GM23248 (cell line): Measurements from ENCODE around the gene SPAG4. TPM values are rescaled to one million over a fixed set of nuclear protein-coding genes. Genes with fewer than 3 reads are reported as not detected.

ENCODE experiments used
- DNase-seq: peaks from one replicate; pipeline ENCODE4 v3.0.0-alpha.2; 2015
- H2AFZ ChIP-seq: fragments of 200-600 bp; sonication (generic); 2 replicates; pipeline ENCODE4 v1.6.1; 2016; ENCODE audit warnings: antibody characterized with exemption
- H3F3A ChIP-seq: fragments of 200-600 bp; sonication (generic); 2 replicates; pipeline ENCODE4 v1.6.1; 2016; ENCODE audit warnings: mild to moderate bottlenecking, antibody characterized with exemption, mixed run types; ENCODE audit not compliant: insufficient read depth
- H3K27ac ChIP-seq: fragments of 200-600 bp; sonication (generic); 2 replicates; pipeline ENCODE4 v1.5.1; 2016; ENCODE audit warnings: mild to moderate bottlenecking
- H3K27me3 ChIP-seq: fragments of 200-600 bp; sonication (generic); replicated peaks from 2 replicates; pipeline ENCODE4 v1.6.1; 2016; ENCODE audit warnings: mild to moderate bottlenecking; ENCODE audit not compliant: insufficient read depth
- H3K36me3 ChIP-seq: fragments of 200-600 bp; sonication (generic); 2 replicates; pipeline ENCODE4 v1.6.1; 2016; ENCODE audit warnings: low read depth, mild to moderate bottlenecking
- H3K4me1 ChIP-seq: fragments of 200-600 bp; sonication (generic); 2 replicates; pipeline ENCODE4 v1.6.1; 2016; ENCODE audit warnings: mild to moderate bottlenecking; ENCODE audit not compliant: insufficient read depth
- H3K4me2 ChIP-seq: fragments of 200-600 bp; sonication (generic); one replicate; pipeline ENCODE4 v1.6.1; 2016; ENCODE audit warnings: mild to moderate bottlenecking; ENCODE audit not compliant: unreplicated experiment
- H3K4me3 ChIP-seq: fragments of 200-600 bp; sonication (generic); 2 replicates; pipeline ENCODE4 v1.5.1; 2016; ENCODE audit warnings: mild to moderate bottlenecking
- H3K79me2 ChIP-seq: fragments of 200-600 bp; sonication (generic); 2 replicates; pipeline ENCODE4 v1.6.1; 2016; ENCODE audit warnings: mild to moderate bottlenecking; ENCODE audit not compliant: insufficient read depth
- H3K9ac ChIP-seq: fragments of 200-600 bp; sonication (generic); 2 replicates; pipeline ENCODE4 v1.6.1; 2016; ENCODE audit warnings: mild to moderate bottlenecking
- H3K9me2 ChIP-seq: fragments of 200-600 bp; sonication (generic); 2 replicates; pipeline ENCODE4 v1.6.1; 2016; ENCODE audit warnings: mixed run types, mild to moderate bottlenecking, moderate library complexity; ENCODE audit not compliant: insufficient read depth
- H3K9me3 ChIP-seq: fragments of 200-600 bp; sonication (generic); one replicate; pipeline ENCODE4 v1.6.1; 2017; ENCODE audit warnings: low read depth
- H4K20me1 ChIP-seq: fragments of 200-600 bp; sonication (generic); 2 replicates; pipeline ENCODE4 v1.6.0; 2016; ENCODE audit not compliant: insufficient read depth
- EZH2 ChIP-seq: fragments of 200-600 bp; sonication (generic); IDR thresholded peaks from 2 replicates; pipeline ENCODE4 v1.6.1; 2018; ENCODE audit warnings: antibody characterized with exemption, mild to moderate bottlenecking; ENCODE audit not compliant: insufficient read depth, poor library complexity, severe bottlenecking
- EZH2phosphoT487 ChIP-seq: fragments of 200-600 bp; sonication (generic); IDR thresholded peaks from 2 replicates; pipeline ENCODE4 v1.6.1; 2018; ENCODE audit warnings: antibody characterized with exemption, moderate library complexity, mild to moderate bottlenecking, low read depth; ENCODE audit not compliant: insufficient read depth
- WGBS, 2 experiments: methylation state at CpG; one replicate each; pipeline ENCODE4 v1.1.6; 2015 to 2017; ENCODE audit warnings: low lambda C conversion rate in 2 of 2, low coverage in 1 of 2; ENCODE audit errors: missing lambda C conversion rate in 2 of 2; 5-methylcytosine and 5-hydroxymethylcytosine counted together
- in situ Hi-C: fragments of 300-500 bp; cut with MboI; formaldehyde crosslinking; loops from 2 replicates; pipeline ENCODE4 v1.15.0; 2020
- polyA plus RNA-seq: library from polyadenylated mRNA; unstranded; fragments of >200 nt; fragmentation: Nextera tagmentation; extraction: Ambion mirVana; gene quantifications from 2 replicates; pipeline ENCODE4 v1.2.1, GENCODE V29; 2016
- total RNA-seq: library from RNA; depleted of rRNA; stranded (reverse); fragments of >200 nt; shearing (Covaris generic); gene quantifications from 2 replicates; pipeline ENCODE4 v1.2.3, GENCODE V29; 2014

Gene SPAG4
- total and polyA plus RNA-seq, 2 experiments from 2014 or later = 14.2 to 17.3 TPM

GRCh38 chr20:35657271-35657670, 41.6 kb downstream of the SPAG4 start:
- Histone ChIP-seq H3K9me2 (no peaks in the 10 kb centered on the region), H3K27me3 (no peaks in the 10 kb centered on the region), H3K9ac (no peak overlapping the region), H3F3A (peaks cover 20% of the 10 kb centered on the region), H3K9me3 (no peaks in the 10 kb centered on the region), H4K20me1 (peaks cover 54% of the 10 kb centered on the region), H3K4me1 (peaks cover 27% of the 10 kb centered on the region), H2AFZ (no peak overlapping the region), H3K36me3 (peaks cover 26% of the 10 kb centered on the region), H3K27ac (no peak overlapping the region), H3K4me2 (peak overlapping the region; percentile 19), H3K4me3 (no peak overlapping the region), H3K79me2 (peaks cover 100% of the 10 kb centered on the region)
- 18 to 22% methylated on average over 1 of the region's 1 CpG for WGBS, 2 experiments
- in situ Hi-C loops = no loop called here
- no peak for DNase-seq
- no peak for TF ChIP-seq EZH2
- TF ChIP-seq EZH2phosphoT487 = no peak

- DNase-seq = no peak
- Histone ChIP-seq H3F3A (peaks cover 32% of the 10 kb centered on the region), H3K9me2 (no peaks in the 10 kb centered on the region), H4K20me1 (peaks cover 64% of the 10 kb centered on the region), H3K4me2 (peak overlapping the region; percentile 94), H3K36me3 (peaks cover 11% of the 10 kb centered on the region; the same call in 1 of the 2 replicates), H3K4me1 (peaks cover 36% of the 10 kb centered on the region), H3K27me3 (no peaks in the 10 kb centered on the region), H3K4me3 (peak overlapping the region; percentile 80; the same call in 1 of the 2 replicates), H2AFZ (no peak overlapping the region), H3K9ac (no peak overlapping the region), H3K27ac (peak overlapping the region; percentile 28; the same call in 1 of the 2 replicates), H3K79me2 (peaks cover 98% of the 10 kb centered on the region), H3K9me3 (no peaks in the 10 kb centered on the region)
- TF ChIP-seq EZH2phosphoT487 (no peak), EZH2 (no peak)
- 92 to 94% methylated on average over 10 of the region's 10 CpGs for WGBS, 2 experiments
- in situ Hi-C loops = no loop called here
Measured at GRCh38 chr20:35660122-35660937, 44.7 kb downstream of the SPAG4 start.

DNA sequence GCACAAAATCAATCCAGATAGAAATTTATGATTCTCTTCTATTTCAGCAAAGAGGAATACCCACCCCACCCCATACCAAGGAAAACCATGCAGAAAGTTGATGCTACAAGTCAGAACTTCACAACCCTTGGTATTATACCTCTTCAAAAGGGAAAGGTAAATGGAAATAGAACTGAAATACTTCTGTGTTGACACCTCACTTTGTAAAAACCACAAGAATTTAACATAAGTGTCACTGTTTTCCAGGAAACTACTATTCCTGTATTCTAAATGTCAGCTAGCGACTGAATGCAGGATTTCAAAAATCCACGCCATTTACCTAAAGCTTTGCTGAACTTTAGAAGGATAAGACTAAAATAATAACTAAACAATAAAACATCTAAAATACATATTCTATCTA, 45.4 kb downstream of the SPAG4 start:
- Histone ChIP-seq H3K4me3 (peak overlapping the region; percentile 80), H3K4me2 (peak overlapping the region; percentile 94), H3F3A (peaks cover 32% of the 10 kb centered on the region), H4K20me1 (peaks cover 61% of the 10 kb centered on the region), H3K9ac (peak overlapping the region; percentile 96), H3K4me1 (peaks cover 36% of the 10 kb centered on the region), H3K9me3 (no peaks in the 10 kb centered on the region), H2AFZ (no peak overlapping the region), H3K9me2 (no peaks in the 10 kb centered on the region), H3K27me3 (no peaks in the 10 kb centered on the region), H3K79me2 (peaks cover 90% of the 10 kb centered on the region), H3K36me3 (peaks cover 10% of the 10 kb centered on the region; the same call in 1 of the 2 replicates), H3K27ac (peak overlapping the region; percentile 28)
- peak; percentile 42 for DNase-seq
- no peak for TF ChIP-seq EZH2phosphoT487
- TF ChIP-seq EZH2 = no peak
- 72 to 75% methylated on average over 2 of the region's 2 CpGs for WGBS, 2 experiments
- in situ Hi-C loops = no loop called here

DNA sequence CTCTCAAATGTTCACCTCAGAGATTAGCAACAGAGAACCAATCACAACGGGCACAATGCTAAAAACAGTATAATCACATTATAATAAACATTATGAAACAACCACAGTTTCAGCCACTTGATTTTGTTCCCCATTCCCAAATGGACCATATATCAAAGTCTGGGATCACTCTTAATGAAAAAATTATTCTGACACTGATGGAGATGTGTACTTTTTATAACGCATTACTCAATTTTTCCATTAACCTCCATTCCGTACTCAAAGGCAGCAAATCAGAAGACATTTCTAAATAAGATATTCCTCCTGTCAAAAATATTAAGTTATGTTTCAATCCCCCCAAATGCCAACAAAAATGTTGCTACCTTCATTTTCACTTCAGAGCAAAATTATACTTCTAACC, 46.3 kb downstream of the SPAG4 start:
- in situ Hi-C loops = no loop called here
- H3K4me2 ChIP-seq = peak overlapping the region; percentile 94
- H4K20me1 ChIP-seq = peaks cover 54% of the 10 kb centered on the region
- peaks cover 2% of the 10 kb centered on the region; the same call in 1 of the 2 replicates for H3K36me3 ChIP-seq
- H3K4me1 ChIP-seq = peaks cover 34% of the 10 kb centered on the region
- peak overlapping the region; percentile 96 for H3K9ac ChIP-seq
- H3K9me2 ChIP-seq = no peaks in the 10 kb centered on the region
- TF ChIP-seq EZH2phosphoT487 (no peak), EZH2 (no peak)
- peak overlapping the region; percentile 80 for H3K4me3 ChIP-seq
- WGBS, 2 experiments = 18 to 20% methylated on average over 3 of the region's 3 CpGs
- peaks cover 32% of the 10 kb centered on the region for H3F3A ChIP-seq
- peak overlapping the region; percentile 28 for H3K27ac ChIP-seq
- DNase-seq = no peak
- H3K9me3 ChIP-seq = no peaks in the 10 kb centered on the region
- H2AFZ ChIP-seq = no peak overlapping the region
- peaks cover 82% of the 10 kb centered on the region for H3K79me2 ChIP-seq
- H3K27me3 ChIP-seq = no peaks in the 10 kb centered on the region
